ENCODE measurements around the gene RARB.

Gene RARB

GRCh38 chr3:25427942-25428788 lies at the start of gene RARB:
TSS of gene RARB (plus strand) at chr3:25428263. CDS start at chr3:25428732, 469 bp downstream.
- DNase-seq (ENCODE audit: low read depth in 2 of 2) = no peak

- no peak for DNase-seq (ENCODE audit: low read depth in 2 of 2)
Observed at GRCh38 chr3:25378786-25379311, 49.2 kb upstream of the RARB start.

- DNase-seq (ENCODE audit: low read depth in 2 of 2) = no peak
Observed at GRCh38 chr3:25380222-25380739, 47.8 kb upstream of the RARB start.

- no peak for DNase-seq (ENCODE audit: low read depth in 2 of 2)
Observed at GRCh38 chr3:25381083-25381482, 47.0 kb upstream of the RARB start.

GRCh38 chr3:25384471-25384870 lies 43.6 kb upstream of the RARB start:
- no peak for DNase-seq (ENCODE audit: low read depth in 2 of 2)

GRCh38 chr3:25385807-25386460 lies 42.1 kb upstream of the RARB start:
- no peak for DNase-seq (ENCODE audit: low read depth in 2 of 2)

- DNase-seq (ENCODE audit: low read depth in 2 of 2) = no peak
Observed at GRCh38 chr3:25386686-25387255, 41.3 kb upstream of the RARB start.

GRCh38 chr3:25390605-25391004 lies 37.5 kb upstream of the RARB start:
- no peak for DNase-seq (ENCODE audit: low read depth in 2 of 2)

GRCh38 chr3:25396251-25396650 lies 31.8 kb upstream of the RARB start:
- DNase-seq (ENCODE audit: low read depth in 2 of 2) = no peak

- no peak for DNase-seq (ENCODE audit: low read depth in 2 of 2)
Observed at GRCh38 chr3:25396686-25397085, 31.4 kb upstream of the RARB start.

GRCh38 chr3:25397150-25397549 lies 30.9 kb upstream of the RARB start:
- no peak for DNase-seq (ENCODE audit: low read depth in 2 of 2)

GRCh38 chr3:25400587-25400986 lies 27.5 kb upstream of the RARB start:
- DNase-seq (ENCODE audit: low read depth in 2 of 2) = no peak

- DNase-seq (ENCODE audit: low read depth in 2 of 2) = no peak
Observed at GRCh38 chr3:25403968-25404367, 24.1 kb upstream of the RARB start.

- DNase-seq (ENCODE audit: low read depth in 2 of 2) = no peak
Observed at GRCh38 chr3:25404569-25404968, 23.5 kb upstream of the RARB start.

- no peak for DNase-seq (ENCODE audit: low read depth in 2 of 2)
Observed at GRCh38 chr3:25405335-25405734, 22.7 kb upstream of the RARB start.

GRCh38 chr3:25410703-25411102 lies 17.4 kb upstream of the RARB start:
- no peak for DNase-seq (ENCODE audit: low read depth in 2 of 2)

GRCh38 chr3:25412269-25412668 lies 15.8 kb upstream of the RARB start:
- DNase-seq (ENCODE audit: low read depth in 2 of 2) = no peak

- DNase-seq (ENCODE audit: low read depth in 2 of 2) = no peak
Observed at GRCh38 chr3:25416176-25416575, 11.9 kb upstream of the RARB start.

- DNase-seq (ENCODE audit: low read depth in 2 of 2) = no peak
Observed at GRCh38 chr3:25418596-25418995, 9.5 kb upstream of the RARB start.

- DNase-seq (ENCODE audit: low read depth in 2 of 2) = no peak
Observed at GRCh38 chr3:25419251-25419650, 8.8 kb upstream of the RARB start.

GRCh38 chr3:25420147-25420546 lies 7.9 kb upstream of the RARB start:
- no peak for DNase-seq (ENCODE audit: low read depth in 2 of 2)

- no peak for DNase-seq (ENCODE audit: low read depth in 2 of 2)
Observed at GRCh38 chr3:25420885-25421284, 7.2 kb upstream of the RARB start.

Data from stimulated activated CD4-positive, alpha-beta T cell treated with anti-CD3 and anti-CD28 coated beads, Interleukin-12 subunit alpha, Interleukin-12 subunit beta, amount 100 ng/mL, for 24 hours (primary cell).